Uterus (tissue), 2 donors: ENCODE results near the gene RAN.

Source experiments
- CTCF ChIP-seq, 4 experiments: fragments of 200-600 bp in 2 of 4; fragments of 450-650 bp in 2 of 4; sonication (generic) in 2 of 4; IDR thresholded peaks; one replicate each; pipeline ENCODE4 v1.5.1; 2016 to 2019; ENCODE audit warnings: antibody characterized with exemption in 4 of 4, mild to moderate bottlenecking in 2 of 4, moderate library complexity in 1 of 4
- POLR2A ChIP-seq, 2 donors: fragments of 450-650 bp; IDR thresholded peaks; one replicate each; pipeline ENCODE4 v1.6.1; 2016; ENCODE audit warnings: antibody characterized with exemption in 2 of 2, mild to moderate bottlenecking in 1 of 2, moderate library complexity in 1 of 2

DNA sequence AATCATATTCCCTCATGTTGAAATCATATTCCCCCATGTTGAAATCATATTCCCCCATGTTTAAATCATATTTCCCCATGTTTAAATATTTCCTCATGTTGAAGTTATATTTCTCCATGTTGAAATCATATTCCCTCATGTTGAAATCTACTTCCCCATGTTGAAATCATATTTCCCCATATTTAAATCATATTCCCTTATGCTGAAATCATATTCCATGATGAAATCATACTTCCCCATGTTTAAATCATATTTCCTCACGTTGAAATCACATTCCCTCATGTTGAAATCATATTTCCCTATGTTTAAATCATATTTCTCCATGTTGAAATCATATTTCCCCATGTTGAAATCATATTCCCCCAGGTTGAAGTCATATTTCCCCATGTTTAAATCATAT lies 47.2 kb downstream of the RAN start:
- TF ChIP-seq CTCF (IDR thresholded peaks at IDR 0.05), result no peak
- TF ChIP-seq POLR2A (IDR thresholded peaks at IDR 0.05), result no peak
